Hepatocyte (in vitro differentiated cells): ENCODE results near the gene OLIG3.

Experiments
- CTCF ChIP-seq: fragments of 200-600 bp; sonication (generic); IDR thresholded peaks from 2 replicates; pipeline ENCODE4 v1.5.1; 2016; ENCODE audit warnings: antibody characterized with exemption, mild to moderate bottlenecking; ENCODE audit not compliant: poor library complexity
- EZH2 ChIP-seq: fragments of 200-600 bp; sonication (generic); IDR thresholded peaks from 2 replicates; pipeline ENCODE4 v1.6.1; 2016; ENCODE audit warnings: antibody characterized with exemption, mild to moderate bottlenecking, borderline replicate concordance
- EZH2phosphoT487 ChIP-seq: fragments of 200-600 bp; sonication (generic); IDR thresholded peaks from one replicate; pipeline ENCODE4 v1.6.1; 2018; ENCODE audit warnings: antibody characterized with exemption, mild to moderate bottlenecking, low read depth, moderate library complexity; ENCODE audit not compliant: unreplicated experiment, severe bottlenecking

GRCh38 chr6:137543114-137543513 is 48.9 kb upstream of the OLIG3 start:
- TF ChIP-seq EZH2 (no peak), CTCF (no peak), EZH2phosphoT487 (no peak)
